ENCODE data around the gene INTS2. TPM values are rescaled to one million over a fixed set of nuclear protein-coding genes. Genes with fewer than 3 reads are reported as not detected.

The INTS2 gene
- total RNA-seq, 1 experiment from 2014 or later: 20.8 TPM

DNA sequence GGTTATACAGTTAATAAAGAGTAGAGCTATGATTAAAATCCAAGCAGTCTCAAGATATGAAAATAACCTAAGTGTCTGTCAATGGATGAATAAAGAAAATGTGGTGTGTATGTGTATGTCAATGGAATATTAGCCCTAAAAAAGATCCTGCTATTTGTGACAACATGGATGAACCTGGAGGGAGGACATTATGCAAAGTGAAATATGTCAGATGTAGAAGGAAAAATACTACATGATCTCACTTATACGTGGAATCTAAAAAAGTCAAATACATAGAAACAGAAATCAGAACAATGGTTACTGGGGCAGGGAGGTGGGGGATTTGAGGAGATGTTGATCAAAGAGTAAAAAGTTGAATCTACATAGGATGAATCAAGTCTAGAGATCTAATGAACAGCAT lies 84.9 kb downstream of the INTS2 start:
- no peak overlapping the region for H4K8ac ChIP-seq (replicated peaks; ENCODE audit: insufficient read length, low read depth, low read length)
- no peak overlapping the region for H3K4me2 ChIP-seq (ENCODE audit: insufficient read depth, insufficient read length, low read length)
- H3K36me3 Mint-ChIP-seq (ENCODE audit: insufficient read depth in 1 of 3, low read depth in 3 of 3): peaks cover 29 to 55% (median 51%) of the 10 kb centered on the region in 3 experiments
- no peak overlapping the region for H3K27ac ChIP-seq (ENCODE audit: insufficient read length, low read depth, low read length)
- H3K23ac ChIP-seq (ENCODE audit: insufficient read length, low read depth, low read length): no peak overlapping the region
- H3K9me3 ChIP-seq (ENCODE audit: control insufficient read depth, low read depth, low read length): no peaks in the 10 kb centered on the region
- no peak overlapping the region for H2BK5ac ChIP-seq (ENCODE audit: insufficient read length, low read length)
- H3K56ac ChIP-seq (ENCODE audit: insufficient read length, low read depth, low read length): no peak overlapping the region
- no peaks in the 10 kb centered on the region for H3K23me2 ChIP-seq (ENCODE audit: insufficient read length, low read depth, low read length, poor library complexity, severe bottlenecking)
- no peak overlapping the region for H3K14ac ChIP-seq (ENCODE audit: insufficient read depth, low read length)
- no peaks in the 10 kb centered on the region for H4K20me1 ChIP-seq (ENCODE audit: control insufficient read depth, insufficient read depth, insufficient read length)
- no peak overlapping the region for H2AK5ac ChIP-seq (ENCODE audit: insufficient read length, low read length)
- no peak overlapping the region for H3K18ac ChIP-seq (ENCODE audit: insufficient read length, low read depth, low read length)
- no peaks in the 10 kb centered on the region for H3K9me3 Mint-ChIP-seq
- H3K4ac ChIP-seq (ENCODE audit: low read depth, low read length): no peak overlapping the region
- no peaks in the 10 kb centered on the region for H3K4me1 Mint-ChIP-seq
- no peak overlapping the region for H3T11ph ChIP-seq (ENCODE audit: low read length)
- no peak overlapping the region for H2BK12ac ChIP-seq (ENCODE audit: insufficient read length, low read depth, low read length)
- DNase-seq: no peak
- H3K27me3 Mint-ChIP-seq (ENCODE audit: low read depth): no peaks in the 10 kb centered on the region
- H4K5ac ChIP-seq (ENCODE audit: insufficient read length, low read depth, low read length): no peak overlapping the region
- WGBS (ENCODE audit: extremely low coverage, insufficient read length, low lambda C conversion rate): no CpG with 5 or more reads among the region's 1 CpG
- no peaks in the 10 kb centered on the region for H3K4me1 ChIP-seq (ENCODE audit: insufficient read depth, low read length)
- no peak overlapping the region for H2AFZ ChIP-seq (ENCODE audit: low read length)
- no peak overlapping the region for H3K27ac Mint-ChIP-seq
- no peaks in the 10 kb centered on the region for H3K79me2 ChIP-seq (ENCODE audit: insufficient read depth, low read length)
- no peaks in the 10 kb centered on the region for H3K27me3 ChIP-seq (ENCODE audit: insufficient read depth, low read length)
- H2BK15ac ChIP-seq (ENCODE audit: low read depth, low read length): no peak overlapping the region
- TF ChIP-seq, protein P1, sequence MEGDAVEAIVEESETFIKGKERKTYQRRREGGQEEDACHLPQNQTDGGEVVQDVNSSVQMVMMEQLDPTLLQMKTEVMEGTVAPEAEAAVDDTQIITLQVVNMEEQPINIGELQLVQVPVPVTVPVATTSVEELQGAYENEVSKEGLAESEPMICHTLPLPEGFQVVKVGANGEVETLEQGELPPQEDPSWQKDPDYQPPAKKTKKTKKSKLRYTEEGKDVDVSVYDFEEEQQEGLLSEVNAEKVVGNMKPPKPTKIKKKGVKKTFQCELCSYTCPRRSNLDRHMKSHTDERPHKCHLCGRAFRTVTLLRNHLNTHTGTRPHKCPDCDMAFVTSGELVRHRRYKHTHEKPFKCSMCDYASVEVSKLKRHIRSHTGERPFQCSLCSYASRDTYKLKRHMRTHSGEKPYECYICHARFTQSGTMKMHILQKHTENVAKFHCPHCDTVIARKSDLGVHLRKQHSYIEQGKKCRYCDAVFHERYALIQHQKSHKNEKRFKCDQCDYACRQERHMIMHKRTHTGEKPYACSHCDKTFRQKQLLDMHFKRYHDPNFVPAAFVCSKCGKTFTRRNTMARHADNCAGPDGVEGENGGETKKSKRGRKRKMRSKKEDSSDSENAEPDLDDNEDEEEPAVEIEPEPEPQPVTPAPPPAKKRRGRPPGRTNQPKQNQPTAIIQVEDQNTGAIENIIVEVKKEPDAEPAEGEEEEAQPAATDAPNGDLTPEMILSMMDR (conservative IDR thresholded peaks at IDR 0.05): no peak
- H3K79me1 ChIP-seq (ENCODE audit: insufficient read depth, low read depth, low read length, poor library complexity, severe bottlenecking): no peaks in the 10 kb centered on the region
- H3K9ac ChIP-seq (ENCODE audit: extremely low read depth, insufficient read length, low read length): no peak overlapping the region
- no peak overlapping the region for H4K91ac ChIP-seq (ENCODE audit: insufficient read length, low read depth, low read length)
- H2BK20ac ChIP-seq (ENCODE audit: low read depth, low read length, poor library complexity, severe bottlenecking): no peak overlapping the region
- H3K4me3 Mint-ChIP-seq: no peak overlapping the region
- no peak overlapping the region for H2BK120ac ChIP-seq (ENCODE audit: low read depth, low read length, poor library complexity, severe bottlenecking)
